HL-60 (cell line): ENCODE measurements around the gene NEDD4L.

Source experiments
- CTCF ChIP-seq: IDR thresholded peaks from one replicate; pipeline ENCODE4 v1.5.1; 2011; ENCODE audit warnings: low read length, control low read depth, inconsistent platforms; ENCODE audit not compliant: insufficient read depth
- POLR2AphosphoS5 ChIP-seq: IDR thresholded peaks from 2 replicates; pipeline ENCODE4 v1.6.1; 2012; ENCODE audit warnings: low read depth

GRCh38 chr18:58194028-58194427, 150.0 kb downstream of the NEDD4L start:
- no peak for TF ChIP-seq CTCF
- no peak for TF ChIP-seq POLR2AphosphoS5
